ENCODE measurements around the gene CCL1.
A peak's percentile ranks its signal among the peaks of the same experiment; 100 is the strongest.

The CCL1 gene

GRCh38 chr17:34382621-34383124 lies 19.6 kb upstream of the CCL1 start:
- DNase-seq = no peak

DNA sequence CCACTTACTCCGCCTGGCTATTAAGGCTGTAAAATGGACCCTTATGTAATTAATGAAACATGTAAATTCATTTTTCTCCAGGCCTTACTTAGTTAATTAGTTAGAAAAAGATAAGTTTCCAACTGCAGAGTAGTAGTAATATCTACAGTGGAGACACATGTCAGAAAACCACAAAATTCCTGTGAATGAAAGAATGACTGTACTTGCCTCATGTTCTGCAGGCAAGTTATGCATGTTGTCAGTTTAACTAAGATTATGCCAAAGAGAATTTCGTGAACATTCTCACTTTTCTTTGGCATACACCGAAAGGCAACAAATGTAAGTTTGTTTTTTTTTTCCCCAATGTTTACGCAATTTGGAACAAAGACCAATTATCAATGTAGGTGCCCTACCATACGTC lies 16.8 kb upstream of the CCL1 start:
- DNase-seq = no peak

GRCh38 chr17:34378664-34379101 lies 15.7 kb upstream of the CCL1 start:
- no peak for DNase-seq

DNA sequence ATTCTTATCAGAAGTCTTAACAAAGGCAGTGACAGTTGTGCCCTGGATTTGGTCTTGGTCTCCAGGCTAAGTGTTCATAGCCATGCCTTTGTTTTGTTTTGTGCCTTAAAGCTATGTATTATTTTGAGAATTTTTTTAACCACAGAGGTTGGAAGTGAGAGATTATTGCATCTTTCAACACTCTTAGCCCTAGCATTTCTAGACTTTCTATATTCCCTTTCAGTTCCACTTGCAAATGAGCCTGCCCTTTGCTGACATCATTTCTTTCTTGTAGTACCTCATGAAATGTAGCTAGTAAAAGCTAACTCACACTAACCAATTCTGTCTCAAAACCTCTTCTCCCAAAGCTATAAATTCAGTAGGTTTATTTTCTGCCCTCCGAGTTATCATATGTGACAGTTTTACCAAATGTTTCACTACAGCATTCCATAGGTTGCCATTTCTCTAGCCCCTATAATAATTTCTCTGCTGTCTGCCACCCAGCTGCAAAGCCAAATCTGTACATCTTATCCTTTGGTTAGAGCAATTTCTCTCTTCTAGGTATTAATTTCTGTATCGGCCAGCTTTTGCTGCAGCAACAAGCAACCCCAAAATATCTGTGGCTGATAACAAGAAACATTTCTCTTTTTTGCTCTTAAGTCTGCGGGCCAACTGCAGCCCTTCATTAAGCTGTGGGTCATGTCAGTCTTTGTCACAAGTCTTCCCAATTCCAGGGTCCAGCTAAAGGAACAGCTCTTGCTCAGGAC lies 14.2 kb upstream of the CCL1 start:
- no peak for DNase-seq

- DNase-seq = no peak
Measured at GRCh38 chr17:34375426-34375997, 12.5 kb upstream of the CCL1 start.

DNA sequence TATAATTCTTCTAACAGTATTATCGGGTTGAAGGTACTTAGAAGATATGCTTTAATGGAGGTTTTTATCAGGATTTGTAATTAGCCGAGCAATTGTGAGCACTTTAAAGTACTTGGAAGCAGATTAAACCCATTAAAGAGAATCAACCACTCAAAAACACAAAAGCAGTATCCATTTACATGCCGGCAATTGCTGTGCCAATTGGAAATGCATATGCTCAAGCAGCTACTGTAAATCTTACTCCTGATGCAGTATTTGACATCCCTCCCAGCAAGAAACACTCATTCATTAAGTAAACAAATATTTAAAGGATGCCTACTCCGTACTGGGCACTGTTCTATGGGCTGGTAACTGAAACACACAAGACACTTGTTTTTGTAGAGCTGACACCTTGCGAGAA lies 11.4 kb upstream of the CCL1 start:
- no peak for DNase-seq

DNA sequence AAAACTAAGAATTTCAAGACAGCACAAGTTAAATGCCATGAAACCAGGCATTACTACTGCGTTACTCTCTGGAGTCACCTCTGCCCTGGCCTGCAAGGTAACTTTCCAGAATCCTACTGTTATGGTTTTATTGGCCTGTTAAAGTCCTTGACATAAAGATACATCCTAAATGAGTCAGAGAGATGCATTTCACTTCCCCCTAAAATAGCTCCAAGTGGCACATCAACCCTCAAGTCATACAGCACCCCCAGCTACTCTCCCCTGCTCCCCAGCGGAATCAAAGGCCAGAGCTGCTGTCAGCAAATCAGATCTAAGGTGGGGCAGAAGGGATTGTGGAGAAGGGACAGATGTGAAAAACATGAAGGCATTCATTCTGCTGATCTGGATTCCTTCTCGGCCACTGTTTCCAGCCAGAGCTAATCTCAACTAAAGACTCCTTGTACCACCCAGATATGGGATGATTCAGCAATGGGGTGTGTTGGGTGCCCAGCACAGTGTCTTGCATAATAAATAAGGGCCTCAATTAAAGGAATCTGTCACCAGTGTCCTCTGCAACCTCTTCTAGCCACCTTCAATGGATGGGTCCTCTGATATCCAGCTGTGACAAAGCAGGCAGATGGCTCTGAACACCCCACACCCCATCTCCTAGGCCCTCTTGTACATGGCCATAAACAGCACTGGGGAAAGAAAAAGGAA lies 8.5 kb upstream of the CCL1 start:
- DNase-seq = no peak

GRCh38 chr17:34370997-34371395 lies 8.0 kb upstream of the CCL1 start:
- no peak for DNase-seq

DNA sequence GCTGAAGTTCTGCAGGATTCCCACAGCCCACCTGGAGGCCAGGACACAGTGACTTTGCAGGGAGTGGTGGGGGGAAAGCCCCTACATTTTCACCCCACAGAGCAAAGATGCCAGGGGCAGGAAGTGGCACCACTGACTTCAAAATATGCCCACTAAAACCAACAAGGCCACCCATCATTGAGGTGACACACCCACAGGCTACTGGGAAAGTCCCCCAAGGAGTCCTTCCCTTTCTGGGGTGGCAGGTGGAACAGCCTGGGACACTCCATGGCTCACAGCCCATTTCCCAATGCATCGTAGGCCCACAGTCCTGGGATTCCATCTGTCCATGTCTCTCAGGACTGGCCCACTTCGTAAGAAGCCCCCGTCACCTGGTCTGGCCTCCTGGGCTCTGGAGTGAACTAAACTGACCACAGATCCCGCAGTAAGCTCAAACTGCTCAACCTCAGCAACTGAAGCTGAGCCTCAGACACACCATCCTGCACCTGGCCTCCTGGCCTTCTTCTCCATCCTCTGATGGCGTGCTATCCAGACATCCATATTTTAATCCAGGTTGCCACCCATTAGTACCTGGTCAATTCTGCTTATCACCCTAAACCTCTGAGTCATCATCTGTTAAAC lies 7.5 kb upstream of the CCL1 start:
- no peak for DNase-seq

GRCh38 chr17:34369571-34369970 lies 6.5 kb upstream of the CCL1 start:
- no peak for DNase-seq

- no peak for DNase-seq
Measured at GRCh38 chr17:34368946-34369500, 6.0 kb upstream of the CCL1 start.

GRCh38 chr17:34368196-34368945 lies 5.3 kb upstream of the CCL1 start:
- DNase-seq = no peak

- no peak for DNase-seq
Measured at GRCh38 chr17:34367486-34368195, 4.6 kb upstream of the CCL1 start.

DNA sequence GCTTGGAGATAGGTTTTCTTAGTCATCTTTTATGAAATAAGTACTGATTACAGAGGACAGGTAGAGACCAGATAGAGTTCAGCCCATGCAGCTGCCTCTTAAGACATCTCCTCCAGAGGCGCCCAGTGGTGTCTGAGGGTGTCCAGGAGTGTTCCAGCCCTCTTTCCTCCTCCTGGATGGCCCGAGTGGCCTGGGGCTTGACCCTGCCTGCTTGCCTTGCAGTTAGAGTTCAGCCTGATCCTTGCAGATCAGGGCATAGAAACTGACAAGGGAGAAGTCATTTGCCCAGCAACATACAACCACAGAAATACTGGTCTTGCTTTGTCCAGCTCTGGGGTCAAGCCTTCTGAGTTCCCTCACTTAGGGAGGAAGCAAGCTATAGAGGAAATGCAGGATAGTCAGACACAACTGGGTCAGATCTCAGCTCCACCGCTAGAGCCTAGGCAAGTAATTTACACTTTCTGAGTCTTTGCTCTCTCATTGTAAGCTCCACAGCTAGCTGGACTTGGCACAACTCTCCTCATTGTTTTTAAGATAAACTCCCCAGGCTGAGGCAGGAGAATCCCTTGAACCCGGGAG lies 3.6 kb upstream of the CCL1 start:
- no peak for DNase-seq

DNA sequence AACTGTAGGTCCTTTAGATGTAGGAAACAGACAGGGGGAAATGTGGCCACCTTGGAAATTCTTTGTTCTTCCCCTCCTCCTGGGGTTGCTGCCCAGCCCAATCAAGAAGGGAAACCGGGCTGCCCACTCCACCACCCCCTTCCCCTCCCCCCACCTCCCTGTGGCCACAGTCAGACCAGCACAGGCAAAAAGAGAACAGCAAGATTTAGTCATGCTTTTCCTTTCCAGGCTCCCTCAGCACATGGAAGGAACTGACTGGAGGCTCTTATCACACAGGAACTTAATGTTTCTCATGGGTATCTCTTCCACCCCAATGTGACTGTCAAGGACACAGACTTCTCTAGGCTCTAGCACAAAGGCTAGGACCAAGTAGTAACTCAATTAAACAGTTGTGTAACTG lies 3.0 kb upstream of the CCL1 start:
- no peak for DNase-seq

DNA sequence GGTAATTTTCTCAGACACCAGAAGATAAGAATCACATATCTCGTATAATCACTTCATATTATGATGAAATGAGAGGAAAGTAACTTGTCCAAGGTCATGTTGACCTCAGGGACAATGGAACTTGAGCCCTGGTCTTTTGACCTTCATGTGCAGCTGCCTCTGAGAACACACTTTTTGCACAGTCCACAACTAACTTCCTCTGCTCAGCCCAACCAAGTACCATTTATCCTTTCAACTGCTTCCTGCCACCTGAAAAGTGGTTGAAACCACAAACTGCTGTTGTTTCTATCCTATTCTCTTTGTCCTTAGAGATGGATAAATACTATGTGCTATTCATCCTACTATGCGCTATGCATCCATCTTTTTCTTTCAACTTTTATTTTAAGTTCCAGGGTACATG lies 2.3 kb upstream of the CCL1 start:
- no peak for DNase-seq

DNA sequence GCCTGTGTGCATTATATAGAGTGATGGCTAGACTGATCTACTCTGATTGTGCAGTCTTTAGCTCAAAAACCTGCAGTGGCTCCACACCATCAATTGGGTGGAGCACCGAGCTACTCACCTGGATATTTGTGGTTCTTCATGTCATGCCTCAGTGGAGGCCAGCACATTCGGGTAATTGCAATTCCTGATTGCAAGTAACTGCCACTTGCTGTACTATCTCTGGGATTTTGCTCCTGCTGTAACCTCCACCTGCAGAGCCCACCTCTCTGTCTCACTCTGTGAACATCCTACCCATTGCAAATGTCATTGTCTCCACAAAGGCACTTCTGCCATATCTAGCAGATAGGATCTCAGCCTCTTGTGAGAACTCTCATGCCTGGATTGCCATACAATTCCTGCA lies 1.7 kb upstream of the CCL1 start:
- no peak for DNase-seq

GRCh38 chr17:34361478-34362061 lies 1.5 kb downstream of the CCL1 start:
- peak; percentile 82 for DNase-seq

GRCh38 chr17:34360601-34361270 lies 2.3 kb downstream of the CCL1 start:
- no peak for DNase-seq

DNA sequence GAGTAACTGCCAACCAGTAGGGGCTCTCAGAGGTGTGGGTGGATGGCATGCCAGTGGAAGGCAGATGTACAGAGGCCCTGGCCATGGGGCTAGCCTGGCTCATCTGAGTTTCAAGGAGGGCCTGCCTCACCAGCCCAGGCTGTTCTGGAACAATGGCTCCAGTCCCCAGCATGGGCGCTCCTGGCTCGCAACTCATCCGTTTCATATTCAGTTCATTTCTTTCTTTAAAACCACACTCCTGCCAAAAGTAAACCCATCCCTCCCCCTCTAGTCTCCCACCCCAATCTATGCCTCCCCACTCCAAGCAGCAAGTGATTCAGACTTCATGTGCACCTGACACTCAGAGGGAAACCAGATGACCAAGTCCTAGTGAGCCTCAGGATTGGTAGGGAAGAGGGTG lies 4.4 kb downstream of the CCL1 start:
- DNase-seq = no peak

DNA sequence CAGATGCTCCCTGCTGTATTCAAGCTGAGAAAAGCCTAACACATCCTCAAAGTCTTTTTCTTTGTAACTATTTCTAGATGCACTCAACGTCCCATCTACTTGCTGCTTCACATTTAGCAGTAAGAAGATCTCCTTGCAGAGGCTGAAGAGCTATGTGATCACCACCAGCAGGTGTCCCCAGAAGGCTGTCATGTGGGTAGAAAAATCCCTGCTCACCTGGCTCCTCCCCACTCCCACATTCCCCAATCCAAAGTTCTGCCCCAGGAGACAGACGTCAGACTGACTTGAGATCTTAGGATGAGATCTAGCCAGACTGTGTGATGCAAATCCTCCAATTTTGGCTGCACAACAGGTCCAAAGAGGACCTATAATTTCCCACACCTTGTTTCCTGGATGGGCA lies 5.6 kb downstream of the CCL1 start:
- no peak for DNase-seq
